Measurements from ENCODE around the gene VEGFC. TPM values are rescaled to one million over a fixed set of nuclear protein-coding genes. Genes with fewer than 3 reads are reported as not detected.

Gene VEGFC
- total RNA-seq, 1 donor from 2014 or later, result 0.67 TPM

DNA sequence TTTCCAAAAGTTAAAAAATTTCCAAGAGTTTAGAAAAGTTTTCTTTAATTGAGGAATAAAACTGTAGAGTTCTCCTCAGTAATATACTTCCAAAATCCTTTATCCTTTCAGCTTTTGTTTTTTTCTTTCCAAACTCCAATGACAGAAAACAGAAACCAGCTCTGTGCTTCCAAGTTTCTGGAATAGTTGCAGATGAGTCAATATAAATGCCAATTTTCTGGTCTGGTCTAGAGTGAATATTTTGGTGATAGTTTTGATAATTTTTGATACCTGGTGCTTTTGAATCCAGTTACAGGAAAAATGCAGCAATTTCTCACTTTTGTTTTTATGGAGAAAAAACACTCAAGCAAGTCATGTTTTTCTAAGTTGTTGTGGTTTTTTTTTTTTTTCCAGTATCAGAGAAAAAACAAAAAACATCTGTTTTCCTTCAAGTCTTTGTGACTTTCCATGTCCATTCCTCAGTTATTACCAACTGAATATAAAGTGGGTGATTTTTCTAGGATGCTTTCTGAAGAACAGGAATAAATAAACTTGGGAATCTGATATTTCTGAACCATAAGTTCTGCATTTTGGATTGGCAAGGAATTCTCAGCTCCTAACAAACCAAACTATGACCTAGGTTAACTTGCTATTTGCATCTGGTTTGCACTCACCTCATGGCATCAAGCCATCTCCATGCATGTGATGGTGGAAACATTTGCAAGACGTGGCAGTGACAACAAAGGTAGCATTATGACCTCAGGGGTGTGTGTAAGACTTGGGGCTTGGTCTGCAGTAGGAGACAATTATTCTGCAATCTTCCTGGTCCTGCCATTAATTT is 139.1 kb downstream of the VEGFC start:
- no peak for TF ChIP-seq CTCF (IDR thresholded peaks at IDR 0.05; ENCODE audit: unreplicated experiment)
- DNase-seq (ENCODE audit: low spot score, unreplicated experiment), result no peak

DNA sequence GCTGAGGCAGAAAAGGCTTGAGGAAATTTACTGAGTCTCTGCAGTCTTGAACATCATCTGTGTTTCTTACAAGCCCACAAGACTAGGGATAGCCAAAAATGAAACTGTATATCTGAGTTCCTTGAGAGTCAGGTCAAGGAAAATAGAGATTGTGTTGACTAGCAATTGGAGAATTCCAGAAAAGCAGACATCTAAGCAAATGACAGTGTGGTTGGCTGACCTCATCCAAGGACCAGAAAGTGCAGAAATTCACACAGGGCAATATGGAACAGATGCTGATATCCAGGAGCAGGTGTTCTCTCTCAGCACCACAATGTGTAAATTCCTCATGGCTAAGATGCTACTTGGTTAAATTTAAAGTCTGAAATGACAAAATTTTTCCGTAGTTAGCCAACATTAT is 146.4 kb downstream of the VEGFC start:
- no peak overlapping the region for H3K27ac Mint-ChIP-seq
- H3K4me1 Mint-ChIP-seq (ENCODE audit: low read depth), result no peaks in the 10 kb centered on the region
- no peak for TF ChIP-seq CTCF (IDR thresholded peaks at IDR 0.05; ENCODE audit: unreplicated experiment)
- H3K27me3 Mint-ChIP-seq, result no peaks in the 10 kb centered on the region
- H3K36me3 Mint-ChIP-seq (ENCODE audit: insufficient read depth), result no peaks in the 10 kb centered on the region
- no peaks in the 10 kb centered on the region for H3K9me3 Mint-ChIP-seq (ENCODE audit: low read depth)
- H3K4me3 Mint-ChIP-seq (ENCODE audit: low read depth), result no peak overlapping the region
- DNase-seq (ENCODE audit: low spot score, unreplicated experiment), result no peak

More for the DNA sequence above, 139.1 kb downstream of the VEGFC start:
- Mint-ChIP-seq H3K9me3 (ENCODE audit: low read depth) (peaks cover 3% of the 10 kb centered on the region), H3K36me3 (ENCODE audit: insufficient read depth) (no peaks in the 10 kb centered on the region), H3K27me3 (no peaks in the 10 kb centered on the region), H3K4me3 (ENCODE audit: low read depth) (no peak overlapping the region), H3K27ac (no peak overlapping the region), H3K4me1 (ENCODE audit: low read depth) (no peaks in the 10 kb centered on the region)

GRCh38 chr4:176645246-176645960 is 147.3 kb downstream of the VEGFC start:
- Mint-ChIP-seq H3K27ac (no peak overlapping the region), H3K27me3 (no peaks in the 10 kb centered on the region), H3K4me1 (ENCODE audit: low read depth) (no peaks in the 10 kb centered on the region), H3K4me3 (ENCODE audit: low read depth) (no peak overlapping the region), H3K36me3 (ENCODE audit: insufficient read depth) (no peaks in the 10 kb centered on the region), H3K9me3 (ENCODE audit: low read depth) (no peaks in the 10 kb centered on the region)
- no peak for DNase-seq (ENCODE audit: low spot score, unreplicated experiment)
- no peak for TF ChIP-seq CTCF (IDR thresholded peaks at IDR 0.05; ENCODE audit: unreplicated experiment)

DNA sequence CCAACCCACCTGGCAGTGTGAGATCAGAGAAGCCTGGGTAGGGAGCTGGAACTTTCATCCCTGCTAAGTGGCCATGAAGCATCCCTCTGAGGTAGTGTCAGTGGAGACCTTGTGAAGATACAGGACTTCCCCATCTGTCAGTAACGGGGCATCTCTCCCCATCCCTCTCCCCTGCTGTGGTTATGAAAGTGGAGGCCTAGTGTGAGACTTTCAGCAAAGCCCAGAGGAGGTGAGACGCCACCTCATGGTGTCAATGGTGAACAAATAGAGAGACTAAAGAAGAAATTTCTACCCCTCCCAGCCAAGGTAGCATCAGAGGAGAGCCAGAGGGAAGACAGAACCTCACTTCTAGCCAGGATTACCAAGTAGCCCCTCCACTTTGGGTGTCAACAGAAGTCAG is 150.2 kb downstream of the VEGFC start:
- no peaks in the 10 kb centered on the region for H3K4me1 Mint-ChIP-seq (ENCODE audit: low read depth)
- H3K9me3 Mint-ChIP-seq (ENCODE audit: low read depth), result peaks cover 3% of the 10 kb centered on the region
- no peak for DNase-seq (ENCODE audit: low spot score, unreplicated experiment)
- no peaks in the 10 kb centered on the region for H3K36me3 Mint-ChIP-seq (ENCODE audit: insufficient read depth)
- H3K4me3 Mint-ChIP-seq (ENCODE audit: low read depth), result no peak overlapping the region
- no peaks in the 10 kb centered on the region for H3K27me3 Mint-ChIP-seq
- TF ChIP-seq CTCF (IDR thresholded peaks at IDR 0.05; ENCODE audit: unreplicated experiment), result no peak
- no peak overlapping the region for H3K27ac Mint-ChIP-seq

- Mint-ChIP-seq H3K27ac (no peak overlapping the region), H3K4me1 (ENCODE audit: low read depth) (no peaks in the 10 kb centered on the region), H3K27me3 (no peaks in the 10 kb centered on the region), H3K36me3 (ENCODE audit: insufficient read depth) (no peaks in the 10 kb centered on the region), H3K9me3 (ENCODE audit: low read depth) (peaks cover 3% of the 10 kb centered on the region), H3K4me3 (ENCODE audit: low read depth) (no peak overlapping the region)
- no peak for TF ChIP-seq CTCF (IDR thresholded peaks at IDR 0.05; ENCODE audit: unreplicated experiment)
- DNase-seq (ENCODE audit: low spot score, unreplicated experiment), result no peak
Observed at GRCh38 chr4:176641237-176641636, 151.5 kb downstream of the VEGFC start.
